22Rv1 (cell line): Measurements from ENCODE around the gene LAMA1.
"Not testable (repeated sequence)": the region's sequence is repeated elsewhere in the genome, so short reads cannot be mapped to it uniquely, and the experiment has no call there.

Experiments used
- H3K27ac ChIP-seq: fragments of 450-650 bp; 2 replicates; pipeline ENCODE4 v1.5.1; 2017
- CTCF ChIP-seq: fragments of 450-650 bp; IDR thresholded peaks from 2 replicates; pipeline ENCODE4 v1.5.1; 2017; ENCODE audit warnings: mild to moderate bottlenecking
- ZFX ChIP-seq: fragments of 450-650 bp; IDR thresholded peaks from 2 replicates; pipeline ENCODE4 v1.6.1; 2017; ENCODE audit warnings: antibody characterized with exemption, borderline replicate concordance

LAMA1 gene

GRCh38 chr18:6940451-6940850, 177.1 kb downstream of the LAMA1 start:
- no peak for TF ChIP-seq ZFX
- no peak for TF ChIP-seq CTCF
- no peak overlapping the region for H3K27ac ChIP-seq

- TF ChIP-seq ZFX (no peak), CTCF (no peak)
- no peak overlapping the region for H3K27ac ChIP-seq
These were observed 177.6 kb downstream of the LAMA1 start for GRCh38 chr18:6939972-6940371.

- not testable (repeated sequence) for H3K27ac ChIP-seq
These were observed 179.2 kb downstream of the LAMA1 start for GRCh38 chr18:6938403-6938802.

GRCh38 chr18:6938003-6938402, 179.6 kb downstream of the LAMA1 start:
- TF ChIP-seq CTCF (no peak), ZFX (no peak)
- H3K27ac ChIP-seq, result no peak overlapping the region

- TF ChIP-seq ZFX, result no peak
- no peak for TF ChIP-seq CTCF
- no peak overlapping the region for H3K27ac ChIP-seq
These were observed 182.7 kb downstream of the LAMA1 start for GRCh38 chr18:6934859-6935258.

- TF ChIP-seq CTCF, result no peak
- TF ChIP-seq ZFX, result no peak
These were observed 188.1 kb downstream of the LAMA1 start for GRCh38 chr18:6929370-6930102.

GRCh38 chr18:6928359-6928758, 189.2 kb downstream of the LAMA1 start:
- no peak overlapping the region for H3K27ac ChIP-seq
- TF ChIP-seq ZFX (no peak), CTCF (no peak)

More at GRCh38 chr18:6929370-6930102, 188.1 kb downstream of the LAMA1 start:
- no peak overlapping the region for H3K27ac ChIP-seq

GRCh38 chr18:6927153-6927552, 190.4 kb downstream of the LAMA1 start:
- H3K27ac ChIP-seq, result no peak overlapping the region
- TF ChIP-seq CTCF, result no peak
- TF ChIP-seq ZFX, result no peak
